Uterus (tissue), 2 donors: ENCODE data around the gene DENND5B.

ENCODE experiments used
- CTCF ChIP-seq, 4 experiments: fragments of 200-600 bp in 2 of 4; fragments of 450-650 bp in 2 of 4; sonication (generic) in 2 of 4; IDR thresholded peaks; one replicate each; pipeline ENCODE4 v1.5.1; 2016 to 2019; ENCODE audit warnings: antibody characterized with exemption in 4 of 4, mild to moderate bottlenecking in 2 of 4, moderate library complexity in 1 of 4
- POLR2A ChIP-seq, 2 donors: fragments of 450-650 bp; IDR thresholded peaks; one replicate each; pipeline ENCODE4 v1.6.1; 2016; ENCODE audit warnings: antibody characterized with exemption in 2 of 2, mild to moderate bottlenecking in 1 of 2, moderate library complexity in 1 of 2

- TF ChIP-seq POLR2A (IDR thresholded peaks at IDR 0.05) = no peak
- TF ChIP-seq CTCF (IDR thresholded peaks at IDR 0.05) = no peak
Observed at GRCh38 chr12:31603546-31604009, 12.6 kb upstream of the DENND5B start.
